ENCODE data around the gene MAST2.

DNA sequence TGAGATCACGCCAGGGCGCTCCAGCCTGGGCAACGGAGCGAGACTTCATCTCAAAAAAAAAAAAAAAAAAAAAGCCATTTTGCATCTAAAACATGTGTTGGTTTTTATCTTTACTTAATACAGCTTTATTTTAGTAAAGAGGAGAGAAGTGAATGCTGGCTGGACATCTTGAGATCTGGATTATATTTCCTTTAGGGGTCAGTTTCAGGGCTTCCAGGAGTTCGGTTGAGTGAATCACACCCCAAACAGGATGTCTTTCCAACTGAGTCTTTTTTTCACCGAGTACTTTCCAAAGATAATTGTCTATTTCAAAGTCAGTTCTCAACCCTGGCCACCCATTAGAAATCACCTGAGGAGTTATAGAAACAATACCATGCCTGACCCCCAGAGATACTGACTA, 36.4 kb upstream of the MAST2 start:
- TF ChIP-seq PTRF (tag; IDR thresholded peaks at IDR 0.05) = no peak
- TF ChIP-seq PHTF2 (CRISPR knock-in tag; IDR thresholded peaks at IDR 0.05) = no peak
- TF ChIP-seq, protein P1, sequence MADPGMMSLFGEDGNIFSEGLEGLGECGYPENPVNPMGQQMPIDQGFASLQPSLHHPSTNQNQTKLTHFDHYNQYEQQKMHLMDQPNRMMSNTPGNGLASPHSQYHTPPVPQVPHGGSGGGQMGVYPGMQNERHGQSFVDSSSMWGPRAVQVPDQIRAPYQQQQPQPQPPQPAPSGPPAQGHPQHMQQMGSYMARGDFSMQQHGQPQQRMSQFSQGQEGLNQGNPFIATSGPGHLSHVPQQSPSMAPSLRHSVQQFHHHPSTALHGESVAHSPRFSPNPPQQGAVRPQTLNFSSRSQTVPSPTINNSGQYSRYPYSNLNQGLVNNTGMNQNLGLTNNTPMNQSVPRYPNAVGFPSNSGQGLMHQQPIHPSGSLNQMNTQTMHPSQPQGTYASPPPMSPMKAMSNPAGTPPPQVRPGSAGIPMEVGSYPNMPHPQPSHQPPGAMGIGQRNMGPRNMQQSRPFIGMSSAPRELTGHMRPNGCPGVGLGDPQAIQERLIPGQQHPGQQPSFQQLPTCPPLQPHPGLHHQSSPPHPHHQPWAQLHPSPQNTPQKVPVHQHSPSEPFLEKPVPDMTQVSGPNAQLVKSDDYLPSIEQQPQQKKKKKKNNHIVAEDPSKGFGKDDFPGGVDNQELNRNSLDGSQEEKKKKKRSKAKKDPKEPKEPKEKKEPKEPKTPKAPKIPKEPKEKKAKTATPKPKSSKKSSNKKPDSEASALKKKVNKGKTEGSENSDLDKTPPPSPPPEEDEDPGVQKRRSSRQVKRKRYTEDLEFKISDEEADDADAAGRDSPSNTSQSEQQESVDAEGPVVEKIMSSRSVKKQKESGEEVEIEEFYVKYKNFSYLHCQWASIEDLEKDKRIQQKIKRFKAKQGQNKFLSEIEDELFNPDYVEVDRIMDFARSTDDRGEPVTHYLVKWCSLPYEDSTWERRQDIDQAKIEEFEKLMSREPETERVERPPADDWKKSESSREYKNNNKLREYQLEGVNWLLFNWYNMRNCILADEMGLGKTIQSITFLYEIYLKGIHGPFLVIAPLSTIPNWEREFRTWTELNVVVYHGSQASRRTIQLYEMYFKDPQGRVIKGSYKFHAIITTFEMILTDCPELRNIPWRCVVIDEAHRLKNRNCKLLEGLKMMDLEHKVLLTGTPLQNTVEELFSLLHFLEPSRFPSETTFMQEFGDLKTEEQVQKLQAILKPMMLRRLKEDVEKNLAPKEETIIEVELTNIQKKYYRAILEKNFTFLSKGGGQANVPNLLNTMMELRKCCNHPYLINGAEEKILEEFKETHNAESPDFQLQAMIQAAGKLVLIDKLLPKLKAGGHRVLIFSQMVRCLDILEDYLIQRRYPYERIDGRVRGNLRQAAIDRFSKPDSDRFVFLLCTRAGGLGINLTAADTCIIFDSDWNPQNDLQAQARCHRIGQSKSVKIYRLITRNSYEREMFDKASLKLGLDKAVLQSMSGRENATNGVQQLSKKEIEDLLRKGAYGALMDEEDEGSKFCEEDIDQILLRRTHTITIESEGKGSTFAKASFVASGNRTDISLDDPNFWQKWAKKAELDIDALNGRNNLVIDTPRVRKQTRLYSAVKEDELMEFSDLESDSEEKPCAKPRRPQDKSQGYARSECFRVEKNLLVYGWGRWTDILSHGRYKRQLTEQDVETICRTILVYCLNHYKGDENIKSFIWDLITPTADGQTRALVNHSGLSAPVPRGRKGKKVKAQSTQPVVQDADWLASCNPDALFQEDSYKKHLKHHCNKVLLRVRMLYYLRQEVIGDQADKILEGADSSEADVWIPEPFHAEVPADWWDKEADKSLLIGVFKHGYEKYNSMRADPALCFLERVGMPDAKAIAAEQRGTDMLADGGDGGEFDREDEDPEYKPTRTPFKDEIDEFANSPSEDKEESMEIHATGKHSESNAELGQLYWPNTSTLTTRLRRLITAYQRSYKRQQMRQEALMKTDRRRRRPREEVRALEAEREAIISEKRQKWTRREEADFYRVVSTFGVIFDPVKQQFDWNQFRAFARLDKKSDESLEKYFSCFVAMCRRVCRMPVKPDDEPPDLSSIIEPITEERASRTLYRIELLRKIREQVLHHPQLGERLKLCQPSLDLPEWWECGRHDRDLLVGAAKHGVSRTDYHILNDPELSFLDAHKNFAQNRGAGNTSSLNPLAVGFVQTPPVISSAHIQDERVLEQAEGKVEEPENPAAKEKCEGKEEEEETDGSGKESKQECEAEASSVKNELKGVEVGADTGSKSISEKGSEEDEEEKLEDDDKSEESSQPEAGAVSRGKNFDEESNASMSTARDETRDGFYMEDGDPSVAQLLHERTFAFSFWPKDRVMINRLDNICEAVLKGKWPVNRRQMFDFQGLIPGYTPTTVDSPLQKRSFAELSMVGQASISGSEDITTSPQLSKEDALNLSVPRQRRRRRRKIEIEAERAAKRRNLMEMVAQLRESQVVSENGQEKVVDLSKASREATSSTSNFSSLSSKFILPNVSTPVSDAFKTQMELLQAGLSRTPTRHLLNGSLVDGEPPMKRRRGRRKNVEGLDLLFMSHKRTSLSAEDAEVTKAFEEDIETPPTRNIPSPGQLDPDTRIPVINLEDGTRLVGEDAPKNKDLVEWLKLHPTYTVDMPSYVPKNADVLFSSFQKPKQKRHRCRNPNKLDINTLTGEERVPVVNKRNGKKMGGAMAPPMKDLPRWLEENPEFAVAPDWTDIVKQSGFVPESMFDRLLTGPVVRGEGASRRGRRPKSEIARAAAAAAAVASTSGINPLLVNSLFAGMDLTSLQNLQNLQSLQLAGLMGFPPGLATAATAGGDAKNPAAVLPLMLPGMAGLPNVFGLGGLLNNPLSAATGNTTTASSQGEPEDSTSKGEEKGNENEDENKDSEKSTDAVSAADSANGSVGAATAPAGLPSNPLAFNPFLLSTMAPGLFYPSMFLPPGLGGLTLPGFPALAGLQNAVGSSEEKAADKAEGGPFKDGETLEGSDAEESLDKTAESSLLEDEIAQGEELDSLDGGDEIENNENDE (IDR thresholded peaks at IDR 0.05; ENCODE audit: low read depth, low read length) = no peak
